GM12878 (cell line): ENCODE results near the gene NCR3LG1.

Experiments used
- BCL3 ChIP-seq: IDR thresholded peaks from 2 replicates; pipeline ENCODE4 v1.6.1; 2011; ENCODE audit warnings: borderline replicate concordance, low read depth, mild to moderate bottlenecking, moderate library complexity, low read length; ENCODE audit not compliant: insufficient read depth, poor library complexity, severe bottlenecking
- CEBPB ChIP-seq, 2 experiments: fragments of 150-350 bp in 1 of 2; IDR thresholded peaks; 2 replicates each; pipeline ENCODE4 v1.6.1; 2012 to 2014; ENCODE audit warnings: low read depth in 2 of 2, low read length in 2 of 2, borderline replicate concordance in 1 of 2, inconsistent platforms in 1 of 2
- CTCF ChIP-seq, 3 experiments: IDR thresholded peaks in 2 of 3; conservative IDR thresholded peaks in 1 of 3; 2 replicates each; pipeline ENCODE4 v1.5.1; 2011; ENCODE audit warnings: low read depth in 3 of 3, low read length in 3 of 3, mild to moderate bottlenecking in 3 of 3, control low read depth in 2 of 3, moderate library complexity in 2 of 3, inconsistent platforms in 1 of 3, mixed read lengths in 1 of 3; ENCODE audit not compliant: control insufficient read depth in 2 of 3, insufficient read depth in 1 of 3; ENCODE audit errors: extremely low read depth in 1 of 3
- JUNB ChIP-seq: IDR thresholded peaks from 2 replicates; pipeline ENCODE4 v1.6.1; 2016; ENCODE audit warnings: antibody characterized with exemption, mild to moderate bottlenecking
- POLR2A ChIP-seq: IDR thresholded peaks from 2 replicates; pipeline ENCODE4 v1.6.1; 2011; ENCODE audit warnings: low read depth, mild to moderate bottlenecking, low read length
- RAD21 ChIP-seq: IDR thresholded peaks from 2 replicates; pipeline ENCODE4 v1.6.1; 2011; ENCODE audit warnings: mild to moderate bottlenecking, low read depth, low read length, moderate library complexity; ENCODE audit not compliant: insufficient read depth
- RFX5 ChIP-seq: IDR thresholded peaks from 2 replicates; pipeline ENCODE4 v1.6.1; 2011; ENCODE audit warnings: low read depth, low read length, improper control_type of control experiment
- SIN3A ChIP-seq: IDR thresholded peaks from 2 replicates; pipeline ENCODE4 v1.6.1; 2012; ENCODE audit warnings: low read depth, low read length, improper control_type of control experiment
- SMAD5 ChIP-seq: IDR thresholded peaks from 2 replicates; pipeline ENCODE4 v1.6.1; 2016; ENCODE audit warnings: antibody characterized with exemption, low read depth
- TAF1 ChIP-seq: IDR thresholded peaks from 2 replicates; pipeline ENCODE4 v1.6.1; 2011; ENCODE audit warnings: mild to moderate bottlenecking, low read depth, low read length, borderline replicate concordance

- TF ChIP-seq SIN3A (no peak), CEBPB (IDR thresholded peaks at IDR 0.05; ENCODE audit: borderline replicate concordance in 1 of 2, low read depth in 2 of 2, low read length in 2 of 2) (no peak), JUNB (no peak), SMAD5 (no peak), BCL3 (no peak), CTCF (IDR thresholded peaks at IDR 0.05 in 2 of 3, conservative IDR thresholded peaks at IDR 0.05 in 1 of 3; ENCODE audit: control insufficient read depth in 2 of 3, extremely low read depth in 1 of 3, insufficient read depth in 1 of 3, low read depth in 3 of 3, low read length in 3 of 3) (no peak), RAD21 (no peak), POLR2A (no peak), TAF1 (no peak), RFX5 (no peak)
Measured at GRCh38 chr11:17403980-17404759, 52.6 kb downstream of the NCR3LG1 start.
